ENCODE data around the gene ZDHHC7. TPM values are rescaled to one million over a fixed set of nuclear protein-coding genes. Genes with fewer than 3 reads are reported as not detected.

ZDHHC7 gene
- total RNA-seq, 1 experiment from 2014 or later: 34.4 TPM

Other genes starting within 250 kb of the ZDHHC7 start
- 21.6 and 25.7 TPM in 2 replicates for gene CRISPLD2, start 191.6 kb downstream of the ZDHHC7 start, total RNA-seq (2014; rRNA removed; shearing (Covaris generic))
- 2.1 and 32.9 TPM in 2 replicates for gene KIAA0513, start 16.3 kb upstream of the ZDHHC7 start, total RNA-seq (2014; rRNA removed; shearing (Covaris generic))
- not detected in 2 replicates for gene CIBAR2, start 100.9 kb upstream of the ZDHHC7 start, total RNA-seq (2014; rRNA removed; shearing (Covaris generic))